Measurements from ENCODE around the gene GSTM5. TPM values are rescaled to one million over a fixed set of nuclear protein-coding genes. Genes with fewer than 3 reads are reported as not detected.
A peak's percentile ranks its signal among the peaks of the same experiment; 100 is the strongest.

The GSTM5 gene
- total and polyA plus RNA-seq, 2 of the 13 experiments (the other 11 are each of a cell fraction or from before 2014, with no cell fraction given) = not detected

DNA sequence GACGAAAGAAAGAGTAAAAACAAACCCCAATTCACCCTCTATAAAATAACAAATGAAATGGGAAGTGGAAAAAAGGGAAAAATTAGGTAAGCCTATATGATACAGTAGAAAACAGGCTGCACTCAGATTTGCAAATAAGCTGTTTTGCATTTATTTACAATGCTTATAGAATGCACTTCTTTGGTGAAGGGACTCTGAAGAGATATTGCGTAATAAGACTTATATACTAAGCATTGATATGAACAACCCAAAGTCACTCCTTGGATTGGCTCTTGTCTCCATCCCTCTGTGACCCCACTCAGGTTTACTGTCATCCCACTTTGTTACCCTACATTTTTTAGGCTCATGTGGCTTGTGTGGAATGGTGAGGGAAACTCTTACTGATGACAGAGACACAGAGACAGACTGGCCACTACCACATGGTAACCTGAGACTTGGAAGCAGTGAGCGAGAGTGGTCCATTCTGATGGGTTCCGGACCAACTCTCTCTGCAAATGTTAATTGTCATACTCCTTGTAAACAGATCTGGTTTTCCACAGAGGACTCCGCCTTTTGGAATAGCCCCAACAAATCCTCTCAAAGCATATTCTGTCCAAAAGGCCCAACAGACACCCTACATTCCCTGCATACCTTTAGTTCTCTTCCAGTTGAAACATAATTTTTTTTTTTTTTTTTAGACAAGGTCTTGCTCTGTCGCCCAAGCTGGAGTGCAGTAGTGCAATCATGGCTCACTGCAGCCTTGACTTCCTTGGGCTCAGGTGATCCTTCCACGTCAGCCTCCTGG lies 11.0 kb downstream of the GSTM5 start:
- Histone ChIP-seq H3K9me3 (ENCODE audit: low read length) (no peaks in the 10 kb centered on the region), H3K4me2 (ENCODE audit: low read depth, low read length) (no peak overlapping the region), H3K4me1 (ENCODE audit: insufficient read depth, low read length) (peaks cover 25% of the 10 kb centered on the region), H3K36me3 (replicated peaks in 1 of 2; ENCODE audit: control insufficient read depth in 1 of 2, insufficient read depth in 2 of 2, low read length in 2 of 2) (no peaks in the 10 kb centered on the region), H3K4me3 (replicated peaks in 1 of 3; ENCODE audit: insufficient read depth in 1 of 3, low read depth in 2 of 3, low read length in 3 of 3) (no peak overlapping the region), H3K79me2 (ENCODE audit: insufficient read depth, low read length) (no peaks in the 10 kb centered on the region), H3K27ac (ENCODE audit: extremely low read length, insufficient read depth, low read length) (no peak overlapping the region), H2AFZ (ENCODE audit: low read length) (no peak overlapping the region), H3K27me3 (ENCODE audit: control insufficient read depth in 1 of 2, insufficient read depth in 2 of 2, low read length in 2 of 2) (no peaks in the 10 kb centered on the region; a peak in 1 of 5 replicates), H3K9ac (ENCODE audit: insufficient read depth, low read depth, low read length) (no peak overlapping the region), H4K20me1 (ENCODE audit: insufficient read depth, low read length) (no peaks in the 10 kb centered on the region)
- peak; percentile 29 for DNase-seq (ENCODE audit: low spot score)
- in situ Hi-C loops (cut with HindIII; ENCODE audit: extremely low pct_ligation_motif_present, low pct_unique_long_range_greater_than_20kb) = no loop called here
- TF ChIP-seq NBN (conservative IDR thresholded peaks at IDR 0.05) = no peak
- peak; percentile 52; the same call in 1 of the 2 replicates for TF ChIP-seq CEBPG (CRISPR knock-in tag; IDR thresholded peaks at IDR 0.05)
- no peak for TF ChIP-seq PITX1 (CRISPR knock-in tag; IDR thresholded peaks at IDR 0.05)
- peak; percentile 90 for TF ChIP-seq CEBPB (IDR thresholded peaks at IDR 0.05; ENCODE audit: borderline replicate concordance, low read depth, low read length)
- TF ChIP-seq ZNF660 (CRISPR knock-in tag; IDR thresholded peaks at IDR 0.05; ENCODE audit: borderline replicate concordance, low read depth) = no peak
- TF ChIP-seq MLLT10 (CRISPR knock-in tag; IDR thresholded peaks at IDR 0.05) = no peak
- no peak for ATAC-seq
- no TSS peak for BruUV-seq (replicated peaks)
- intact Hi-C loops (cut with micrococcal nuclease; ENCODE audit: unreplicated experiment) = no loop called here
- POLR2A ChIA-PET = no interaction called here
- FAIRE-seq = no peak
- 55% methylated on average over 7 of the region's 7 CpGs for whole genome bisulfite sequencing (ENCODE audit: low lambda C conversion rate)
- CTCF ChIA-PET (ENCODE audit: low intra/inter-chr PET ratio, low total read pairs) = no interaction called here

DNA sequence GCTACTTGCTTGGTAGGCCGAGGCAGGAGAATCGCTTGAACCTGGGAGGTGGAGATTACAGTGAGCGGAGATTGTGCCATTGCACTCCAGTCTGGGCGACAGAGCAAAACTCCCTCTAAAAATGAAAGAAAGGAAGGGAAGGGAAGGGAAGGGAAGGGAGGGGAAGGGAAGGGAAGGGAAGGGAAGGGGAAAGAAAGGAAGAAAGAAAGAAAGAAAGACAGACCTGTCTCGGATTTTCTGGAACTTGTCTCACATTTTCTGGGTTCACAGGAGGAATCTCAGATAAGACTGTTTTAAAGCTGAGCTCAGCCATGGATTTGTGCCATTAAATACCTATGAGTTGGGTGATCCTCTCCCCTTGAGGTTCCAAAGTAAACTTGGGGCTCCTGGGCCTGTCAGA lies 12.9 kb downstream of the GSTM5 start:
- H2AFZ ChIP-seq (ENCODE audit: low read length) = no peak overlapping the region
- 0 out of 2 replicates have a peak, but pooled peaks have one; percentile 70 for TF ChIP-seq PCBP1 (IDR thresholded peaks at IDR 0.05; ENCODE audit: borderline replicate concordance, low read depth, low read length)
- TF ChIP-seq HNRNPK (IDR thresholded peaks at IDR 0.05; ENCODE audit: low read depth, low read length, poor library complexity, severe bottlenecking) = peak; percentile 93
- no peak for TF ChIP-seq ZSCAN20 (CRISPR knock-in tag; IDR thresholded peaks at IDR 0.05; ENCODE audit: borderline replicate concordance)
- no peak for TF ChIP-seq ZFYVE20 (CRISPR knock-in tag; IDR thresholded peaks at IDR 0.05; ENCODE audit: borderline replicate concordance, low read depth)
- TF ChIP-seq ZNF598 (CRISPR knock-in tag; IDR thresholded peaks at IDR 0.05; ENCODE audit: borderline replicate concordance) = no peak
- TF ChIP-seq GFI1 (CRISPR knock-in tag; IDR thresholded peaks at IDR 0.05; ENCODE audit: borderline replicate concordance) = no peak
- no peak for TF ChIP-seq KDM2A (CRISPR knock-in tag; IDR thresholded peaks at IDR 0.05; ENCODE audit: borderline replicate concordance, low read depth)
- no peak for TF ChIP-seq XRCC5 (optimal IDR thresholded peaks at IDR 0.05; ENCODE audit: low read length)
- TF ChIP-seq NFATC3 (CRISPR knock-in tag; IDR thresholded peaks at IDR 0.05) = no peak
- TF ChIP-seq, protein P1, sequence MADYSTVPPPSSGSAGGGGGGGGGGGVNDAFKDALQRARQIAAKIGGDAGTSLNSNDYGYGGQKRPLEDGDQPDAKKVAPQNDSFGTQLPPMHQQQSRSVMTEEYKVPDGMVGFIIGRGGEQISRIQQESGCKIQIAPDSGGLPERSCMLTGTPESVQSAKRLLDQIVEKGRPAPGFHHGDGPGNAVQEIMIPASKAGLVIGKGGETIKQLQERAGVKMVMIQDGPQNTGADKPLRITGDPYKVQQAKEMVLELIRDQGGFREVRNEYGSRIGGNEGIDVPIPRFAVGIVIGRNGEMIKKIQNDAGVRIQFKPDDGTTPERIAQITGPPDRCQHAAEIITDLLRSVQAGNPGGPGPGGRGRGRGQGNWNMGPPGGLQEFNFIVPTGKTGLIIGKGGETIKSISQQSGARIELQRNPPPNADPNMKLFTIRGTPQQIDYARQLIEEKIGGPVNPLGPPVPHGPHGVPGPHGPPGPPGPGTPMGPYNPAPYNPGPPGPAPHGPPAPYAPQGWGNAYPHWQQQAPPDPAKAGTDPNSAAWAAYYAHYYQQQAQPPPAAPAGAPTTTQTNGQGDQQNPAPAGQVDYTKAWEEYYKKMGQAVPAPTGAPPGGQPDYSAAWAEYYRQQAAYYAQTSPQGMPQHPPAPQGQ (CRISPR knock-in tag; IDR thresholded peaks at IDR 0.05; ENCODE audit: borderline replicate concordance) = no peak
- no peak for TF ChIP-seq MIER3 (CRISPR knock-in tag; IDR thresholded peaks at IDR 0.05; ENCODE audit: borderline replicate concordance)
- H4K20me1 ChIP-seq (ENCODE audit: insufficient read depth, low read length) = no peaks in the 10 kb centered on the region
- no peaks in the 10 kb centered on the region for H3K9me3 ChIP-seq (ENCODE audit: low read length)
- no peaks in the 10 kb centered on the region for H3K36me3 ChIP-seq (replicated peaks in 1 of 2; ENCODE audit: control insufficient read depth in 1 of 2, insufficient read depth in 2 of 2, low read length in 2 of 2)
- DNase-seq (ENCODE audit: low spot score) (no peak), ATAC-seq (no peak), FAIRE-seq (no peak)
- H3K27me3 ChIP-seq (ENCODE audit: control insufficient read depth in 1 of 2, insufficient read depth in 2 of 2, low read length in 2 of 2) = no peaks in the 10 kb centered on the region; a peak in 1 of 5 replicates
- in situ Hi-C loops (cut with HindIII; ENCODE audit: extremely low pct_ligation_motif_present, low pct_unique_long_range_greater_than_20kb) = no loop called here
- intact Hi-C loops (cut with micrococcal nuclease; ENCODE audit: unreplicated experiment) = no loop called here
- no peaks in the 10 kb centered on the region for H3K79me2 ChIP-seq (ENCODE audit: insufficient read depth, low read length)
- ChIA-PET CTCF (ENCODE audit: low intra/inter-chr PET ratio, low total read pairs) (no interaction called here), POLR2A (no interaction called here)
- no peak overlapping the region for H3K27ac ChIP-seq (ENCODE audit: extremely low read length, insufficient read depth, low read length)
- BruUV-seq (replicated peaks) = no TSS peak
- no peak overlapping the region for H3K9ac ChIP-seq (ENCODE audit: insufficient read depth, low read depth, low read length)
- H3K4me1 ChIP-seq (ENCODE audit: insufficient read depth, low read length) = peaks cover 25% of the 10 kb centered on the region
- no peak overlapping the region for H3K4me2 ChIP-seq (ENCODE audit: low read depth, low read length)
- no peak overlapping the region for H3K4me3 ChIP-seq (replicated peaks in 1 of 3; ENCODE audit: insufficient read depth in 1 of 3, low read depth in 2 of 3, low read length in 3 of 3)
- WGBS (ENCODE audit: low lambda C conversion rate) = 67% methylated on average over 5 of the region's 5 CpGs

All from HepG2 (cell line).